Astrocyte (in vitro differentiated cells and primary cell): ENCODE measurements around the gene DGKG. TPM values are rescaled to one million over a fixed set of nuclear protein-coding genes. Genes with fewer than 3 reads are reported as not detected.
A peak's percentile ranks its signal among the peaks of the same experiment; 100 is the strongest.

Experiments
- DNase-seq: peaks from one replicate; pipeline ENCODE4 v3.0.0-alpha.2; 2010; ENCODE audit warnings: low read depth
- FAIRE-seq: peaks from 2 replicates; lab custom pipeline; 2011; peaks lifted over from hg19 to GRCh38; lab: Jason Lieb, UNC
- H2AFZ ChIP-seq: 2 replicates; pipeline ENCODE4 v1.6.0; 2012; ENCODE audit warnings: low read depth, low read length, inconsistent platforms
- H3K27ac ChIP-seq: 2 replicates; pipeline ENCODE4 v1.5.1; 2011; ENCODE audit warnings: low read depth, low read length, inconsistent platforms
- H3K27me3 ChIP-seq: 2 replicates; pipeline ENCODE4 v1.6.0; 2011; ENCODE audit warnings: low read length, inconsistent platforms; ENCODE audit not compliant: insufficient read depth
- H3K36me3 ChIP-seq: 2 replicates; pipeline ENCODE4 v1.5.1; 2011; ENCODE audit warnings: low read length, inconsistent platforms; ENCODE audit not compliant: insufficient read depth
- H3K4me1 ChIP-seq: 2 replicates; pipeline ENCODE4 v1.5.1; 2011; ENCODE audit warnings: low read length, inconsistent platforms; ENCODE audit not compliant: insufficient read depth
- H3K4me2 ChIP-seq: 2 replicates; pipeline ENCODE4 v1.6.0; 2012; ENCODE audit warnings: low read length, inconsistent platforms
- H3K4me3 ChIP-seq: 2 replicates; pipeline ENCODE4 v1.5.1; 2011; ENCODE audit warnings: low read depth, mild to moderate bottlenecking, low read length, inconsistent platforms; ENCODE audit not compliant: insufficient read depth
- H3K79me2 ChIP-seq: 2 replicates; pipeline ENCODE4 v1.6.0; 2012; ENCODE audit warnings: mild to moderate bottlenecking, low read length, inconsistent platforms; ENCODE audit not compliant: insufficient read depth
- H3K9ac ChIP-seq: 2 replicates; pipeline ENCODE4 v1.6.0; 2012; ENCODE audit warnings: mild to moderate bottlenecking, low read length, inconsistent platforms
- H3K9me3 ChIP-seq: 2 replicates; pipeline ENCODE4 v1.5.1; 2012; ENCODE audit warnings: low read depth, mild to moderate bottlenecking, low read length, inconsistent platforms; ENCODE audit not compliant: insufficient read depth
- H4K20me1 ChIP-seq: 2 replicates; pipeline ENCODE4 v1.6.0; 2012; ENCODE audit warnings: low read length, inconsistent platforms; ENCODE audit not compliant: insufficient read depth
- H3K27ac Mint-ChIP-seq: one replicate; pipeline ENCODE4 v1.8.0; 2021; ENCODE audit warnings: mild to moderate bottlenecking, mixed read lengths; ENCODE audit not compliant: unreplicated experiment
- H3K27me3 Mint-ChIP-seq: one replicate; pipeline ENCODE4 v1.8.0; 2021; ENCODE audit warnings: low read depth, mixed read lengths; ENCODE audit not compliant: unreplicated experiment
- H3K36me3 Mint-ChIP-seq: one replicate; pipeline ENCODE4 v1.8.0; 2021; ENCODE audit warnings: low read depth, mixed read lengths; ENCODE audit not compliant: unreplicated experiment
- H3K4me1 Mint-ChIP-seq: one replicate; pipeline ENCODE4 v1.8.0; 2021; ENCODE audit warnings: low read depth, mixed read lengths; ENCODE audit not compliant: unreplicated experiment
- H3K4me3 Mint-ChIP-seq: one replicate; pipeline ENCODE4 v1.8.0; 2021; ENCODE audit warnings: mild to moderate bottlenecking, moderate library complexity, mixed read lengths; ENCODE audit not compliant: unreplicated experiment
- H3K9me3 Mint-ChIP-seq: one replicate; pipeline ENCODE4 v1.8.0; 2021; ENCODE audit warnings: mild to moderate bottlenecking, mixed read lengths; ENCODE audit not compliant: unreplicated experiment
- EZH2 ChIP-seq: IDR thresholded peaks from 2 replicates; pipeline ENCODE4 v1.6.1; 2012; ENCODE audit warnings: mild to moderate bottlenecking, low read length, inconsistent platforms; ENCODE audit not compliant: insufficient read depth
- total RNA-seq: library from RNA; stranded (reverse); gene quantifications from 2 replicates; pipeline ENCODE4 v1.2.1, GENCODE V29; 2021
- TF ChIP-seq, protein P1 (sequence below): IDR thresholded peaks from 2 replicates; pipeline ENCODE4 v1.5.1; 2011; ENCODE audit warnings: low read depth, mild to moderate bottlenecking, inconsistent platforms, low read length, moderate library complexity; ENCODE audit not compliant: insufficient read depth

Gene DGKG
- total RNA-seq, 1 donor from 2014 or later, result 0.64 TPM

DNA sequence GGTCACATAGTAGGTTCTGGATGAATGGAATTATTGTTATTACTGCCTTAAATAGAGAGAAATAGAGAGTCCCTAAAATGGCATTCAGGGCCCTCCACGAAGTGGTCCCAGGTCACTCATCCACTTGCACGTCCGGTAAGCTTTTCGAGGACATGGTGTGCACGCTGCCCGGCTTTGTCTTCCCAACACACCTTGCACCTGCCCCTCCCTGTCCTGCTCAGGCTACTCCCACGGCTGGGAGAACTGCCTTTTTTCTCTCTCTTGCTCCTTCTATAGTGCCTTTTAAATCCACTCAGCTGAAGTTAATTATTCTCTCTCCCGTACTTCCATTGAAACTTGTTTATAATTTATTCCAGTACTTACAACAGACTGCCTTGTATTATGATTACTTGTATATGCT is 5.6 kb upstream of the DGKG start:
- Histone ChIP-seq H4K20me1 (no peaks in the 10 kb centered on the region), H3K9ac (no peak overlapping the region), H3K27me3 (peaks cover 38% of the 10 kb centered on the region), H3K4me2 (no peak overlapping the region), H3K9me3 (no peaks in the 10 kb centered on the region), H3K27ac (no peak overlapping the region), H2AFZ (no peak overlapping the region), H3K4me3 (no peak overlapping the region), H3K4me1 (peaks cover 10% of the 10 kb centered on the region), H3K79me2 (no peaks in the 10 kb centered on the region), H3K36me3 (no peaks in the 10 kb centered on the region)
- Mint-ChIP-seq H3K4me3 (no peak overlapping the region), H3K4me1 (peaks cover 10% of the 10 kb centered on the region), H3K27me3 (peaks cover 68% of the 10 kb centered on the region), H3K36me3 (no peaks in the 10 kb centered on the region), H3K9me3 (peaks cover 2% of the 10 kb centered on the region), H3K27ac (no peak overlapping the region)
- FAIRE-seq (no peak), DNase-seq (no peak)
- TF ChIP-seq EZH2, result no peak
- TF ChIP-seq, protein P1, sequence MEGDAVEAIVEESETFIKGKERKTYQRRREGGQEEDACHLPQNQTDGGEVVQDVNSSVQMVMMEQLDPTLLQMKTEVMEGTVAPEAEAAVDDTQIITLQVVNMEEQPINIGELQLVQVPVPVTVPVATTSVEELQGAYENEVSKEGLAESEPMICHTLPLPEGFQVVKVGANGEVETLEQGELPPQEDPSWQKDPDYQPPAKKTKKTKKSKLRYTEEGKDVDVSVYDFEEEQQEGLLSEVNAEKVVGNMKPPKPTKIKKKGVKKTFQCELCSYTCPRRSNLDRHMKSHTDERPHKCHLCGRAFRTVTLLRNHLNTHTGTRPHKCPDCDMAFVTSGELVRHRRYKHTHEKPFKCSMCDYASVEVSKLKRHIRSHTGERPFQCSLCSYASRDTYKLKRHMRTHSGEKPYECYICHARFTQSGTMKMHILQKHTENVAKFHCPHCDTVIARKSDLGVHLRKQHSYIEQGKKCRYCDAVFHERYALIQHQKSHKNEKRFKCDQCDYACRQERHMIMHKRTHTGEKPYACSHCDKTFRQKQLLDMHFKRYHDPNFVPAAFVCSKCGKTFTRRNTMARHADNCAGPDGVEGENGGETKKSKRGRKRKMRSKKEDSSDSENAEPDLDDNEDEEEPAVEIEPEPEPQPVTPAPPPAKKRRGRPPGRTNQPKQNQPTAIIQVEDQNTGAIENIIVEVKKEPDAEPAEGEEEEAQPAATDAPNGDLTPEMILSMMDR, result no peak

DNA sequence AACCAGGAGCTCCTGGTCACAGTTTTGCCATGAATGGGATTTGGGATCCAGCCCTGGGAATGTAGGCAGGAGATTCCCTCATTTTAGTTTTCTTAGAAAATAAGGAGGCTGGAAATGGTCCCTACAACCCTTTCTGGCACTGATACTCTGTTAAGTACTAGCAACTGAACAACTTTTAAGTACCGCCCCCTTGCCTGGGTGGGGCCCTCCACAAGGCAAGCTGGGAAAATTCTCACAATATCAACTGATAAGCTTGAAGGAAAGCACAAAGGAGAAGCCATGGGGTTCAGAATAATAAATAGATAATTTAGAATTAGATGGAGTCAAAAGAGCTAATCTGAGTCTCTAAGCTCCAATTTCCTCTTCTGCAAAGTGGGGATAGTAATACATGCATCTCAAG is 4.2 kb upstream of the DGKG start:
- peaks cover 18% of the 10 kb centered on the region for H3K4me1 ChIP-seq
- H3K4me3 Mint-ChIP-seq, result no peak overlapping the region
- H3K9me3 Mint-ChIP-seq, result peaks cover 2% of the 10 kb centered on the region
- H3K79me2 ChIP-seq, result no peaks in the 10 kb centered on the region
- no peak overlapping the region for H3K4me3 ChIP-seq
- no peak for TF ChIP-seq EZH2
- TF ChIP-seq, protein P1, result no peak
- H3K36me3 ChIP-seq, result no peaks in the 10 kb centered on the region
- H2AFZ ChIP-seq, result no peak overlapping the region
- peaks cover 69% of the 10 kb centered on the region for H3K27me3 Mint-ChIP-seq
- no peak for DNase-seq
- peaks cover 52% of the 10 kb centered on the region for H3K27me3 ChIP-seq
- H3K9me3 ChIP-seq, result no peaks in the 10 kb centered on the region
- H3K36me3 Mint-ChIP-seq, result no peaks in the 10 kb centered on the region
- peaks cover 15% of the 10 kb centered on the region for H3K4me1 Mint-ChIP-seq
- H4K20me1 ChIP-seq, result no peaks in the 10 kb centered on the region
- H3K27ac Mint-ChIP-seq, result no peak overlapping the region
- no peak overlapping the region for H3K9ac ChIP-seq
- H3K4me2 ChIP-seq, result peak overlapping the region; percentile 45
- H3K27ac ChIP-seq, result no peak overlapping the region
- FAIRE-seq, result no peak

DNA sequence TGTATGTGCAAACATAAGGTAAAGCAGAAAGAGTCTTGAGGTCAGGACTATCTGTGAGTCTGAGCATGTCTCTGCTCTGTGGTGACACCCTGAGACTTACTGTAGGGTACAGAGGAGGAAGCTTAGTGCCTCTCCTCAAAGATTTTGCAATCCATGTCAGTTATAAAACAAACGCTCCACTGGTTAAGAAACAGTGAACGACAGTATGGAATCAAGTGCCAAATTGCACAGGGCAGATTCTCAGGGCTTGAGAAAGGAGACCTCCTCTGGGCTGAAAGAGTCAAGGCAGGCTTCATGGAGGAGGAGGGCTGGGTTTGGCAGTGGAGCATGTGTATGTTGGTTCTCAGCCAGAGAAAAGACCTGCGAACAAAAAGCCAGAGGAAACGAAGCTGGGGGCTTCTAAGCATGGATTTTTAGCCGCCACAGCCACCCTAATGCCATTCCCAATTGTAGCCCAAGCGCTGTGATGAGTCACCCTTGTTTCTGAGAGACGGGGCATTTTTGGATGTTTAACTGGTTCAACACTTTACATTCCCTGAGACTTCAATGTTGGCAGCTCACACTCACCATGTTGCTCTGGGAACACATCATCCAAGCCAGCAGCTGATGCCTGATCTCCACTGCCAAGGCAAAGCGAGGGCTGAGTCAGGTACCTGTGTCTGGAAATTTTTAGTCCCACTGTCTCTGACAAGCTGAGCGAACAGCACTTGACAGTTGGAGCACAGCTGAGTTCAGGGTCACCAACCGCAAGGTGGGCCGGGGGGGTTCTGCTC is 3.4 kb upstream of the DGKG start:
- Histone ChIP-seq H3K36me3 (no peaks in the 10 kb centered on the region), H3K9me3 (no peaks in the 10 kb centered on the region), H3K4me1 (peaks cover 19% of the 10 kb centered on the region), H3K4me3 (no peak overlapping the region), H3K79me2 (no peaks in the 10 kb centered on the region), H3K4me2 (peak overlapping the region; percentile 45), H3K27ac (no peak overlapping the region), H3K27me3 (peaks cover 60% of the 10 kb centered on the region), H2AFZ (no peak overlapping the region), H3K9ac (no peak overlapping the region), H4K20me1 (no peaks in the 10 kb centered on the region)
- Mint-ChIP-seq H3K27me3 (peaks cover 75% of the 10 kb centered on the region), H3K9me3 (peaks cover 2% of the 10 kb centered on the region), H3K36me3 (no peaks in the 10 kb centered on the region), H3K4me3 (no peak overlapping the region), H3K27ac (no peak overlapping the region), H3K4me1 (peaks cover 15% of the 10 kb centered on the region)
- TF ChIP-seq, protein P1, result no peak
- DNase-seq, result peak; percentile 85
- FAIRE-seq, result peak; percentile 63
